ENCODE results near the gene MPL.
"Not testable (repeated sequence)": the region's sequence is repeated elsewhere in the genome, so short reads cannot be mapped to it uniquely, and the experiment has no call there.

MPL gene

DNA sequence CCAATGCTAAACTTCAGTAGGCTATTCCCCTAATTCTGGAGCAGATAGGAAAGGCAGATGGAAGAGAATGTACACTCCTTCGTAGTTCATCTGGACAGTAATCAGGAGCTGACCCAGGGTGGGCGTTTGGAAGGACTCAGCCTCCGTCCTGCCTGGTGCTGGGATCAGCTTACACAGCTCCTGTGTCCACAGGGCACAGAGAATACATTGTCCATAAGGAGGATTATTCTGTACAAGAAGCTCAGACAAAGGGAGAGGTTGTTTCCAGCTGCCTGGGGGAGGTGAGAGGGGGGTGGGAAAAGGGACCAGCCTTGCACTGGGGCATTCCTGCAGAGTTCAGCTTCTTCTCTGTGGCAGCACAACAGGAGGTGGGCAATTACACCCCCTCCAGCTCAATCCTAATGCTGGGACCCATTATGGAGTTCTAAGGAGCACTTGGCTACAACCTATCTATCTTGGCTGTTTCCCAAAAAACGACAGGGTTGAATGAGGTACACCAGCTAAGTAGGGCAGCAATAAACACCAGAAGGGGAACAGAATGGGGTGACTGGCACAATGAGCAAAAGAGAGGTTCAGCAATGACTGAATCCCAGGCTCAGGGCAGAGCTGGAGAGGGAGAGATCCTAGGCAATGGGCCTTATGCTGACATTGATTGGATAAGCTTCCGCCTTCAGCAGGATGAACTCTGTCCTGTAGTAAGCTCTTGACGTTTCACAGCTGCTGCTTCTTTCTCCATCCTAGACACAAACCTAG, 44.6 kb downstream of the MPL start:
- DNase-seq = no peak

- DNase-seq = no peak
These were observed 45.8 kb downstream of the MPL start for GRCh38 chr1:43383449-43383848.

DNA sequence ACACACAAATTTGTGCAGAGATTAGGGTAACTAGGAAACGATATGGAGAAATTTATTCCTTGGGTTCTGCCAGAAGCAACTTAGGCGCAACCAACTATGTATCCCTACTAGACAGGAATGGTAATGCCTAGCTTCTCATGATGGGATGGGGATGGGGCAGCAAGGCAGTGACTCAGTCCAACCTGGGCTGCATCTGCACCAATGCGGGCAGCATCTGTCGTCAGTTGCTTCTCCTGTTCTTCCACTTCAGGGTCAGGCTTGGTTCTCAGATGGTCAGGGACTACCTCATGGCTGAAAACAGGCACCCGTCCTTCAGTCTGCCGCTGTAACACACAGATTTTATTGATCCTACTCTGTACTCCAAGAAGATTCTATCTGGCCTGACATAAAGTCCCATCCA, 49.1 kb downstream of the MPL start:
- DNase-seq = no peak

GRCh38 chr1:43387976-43388599, 50.5 kb downstream of the MPL start:
- DNase-seq = no peak

DNA sequence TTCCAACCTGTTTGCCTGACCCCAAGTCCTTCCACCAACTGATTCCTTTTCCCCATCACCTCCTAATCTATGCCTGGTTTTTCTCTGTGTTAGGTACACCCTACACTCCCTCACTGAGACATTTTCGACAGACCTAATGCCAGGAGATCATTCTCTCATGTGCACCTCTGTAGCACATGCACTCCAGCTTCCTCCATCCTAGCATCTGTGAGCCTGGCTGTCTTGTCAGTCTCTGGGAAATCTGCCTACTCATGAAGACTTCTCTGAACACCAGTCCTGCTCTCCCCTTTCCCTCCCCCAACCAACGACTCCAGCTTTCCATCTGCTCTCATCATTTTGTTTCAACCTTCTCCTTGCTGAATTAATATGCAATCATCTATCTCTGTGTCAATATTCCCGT, 51.0 kb downstream of the MPL start:
- no peak for DNase-seq

DNA sequence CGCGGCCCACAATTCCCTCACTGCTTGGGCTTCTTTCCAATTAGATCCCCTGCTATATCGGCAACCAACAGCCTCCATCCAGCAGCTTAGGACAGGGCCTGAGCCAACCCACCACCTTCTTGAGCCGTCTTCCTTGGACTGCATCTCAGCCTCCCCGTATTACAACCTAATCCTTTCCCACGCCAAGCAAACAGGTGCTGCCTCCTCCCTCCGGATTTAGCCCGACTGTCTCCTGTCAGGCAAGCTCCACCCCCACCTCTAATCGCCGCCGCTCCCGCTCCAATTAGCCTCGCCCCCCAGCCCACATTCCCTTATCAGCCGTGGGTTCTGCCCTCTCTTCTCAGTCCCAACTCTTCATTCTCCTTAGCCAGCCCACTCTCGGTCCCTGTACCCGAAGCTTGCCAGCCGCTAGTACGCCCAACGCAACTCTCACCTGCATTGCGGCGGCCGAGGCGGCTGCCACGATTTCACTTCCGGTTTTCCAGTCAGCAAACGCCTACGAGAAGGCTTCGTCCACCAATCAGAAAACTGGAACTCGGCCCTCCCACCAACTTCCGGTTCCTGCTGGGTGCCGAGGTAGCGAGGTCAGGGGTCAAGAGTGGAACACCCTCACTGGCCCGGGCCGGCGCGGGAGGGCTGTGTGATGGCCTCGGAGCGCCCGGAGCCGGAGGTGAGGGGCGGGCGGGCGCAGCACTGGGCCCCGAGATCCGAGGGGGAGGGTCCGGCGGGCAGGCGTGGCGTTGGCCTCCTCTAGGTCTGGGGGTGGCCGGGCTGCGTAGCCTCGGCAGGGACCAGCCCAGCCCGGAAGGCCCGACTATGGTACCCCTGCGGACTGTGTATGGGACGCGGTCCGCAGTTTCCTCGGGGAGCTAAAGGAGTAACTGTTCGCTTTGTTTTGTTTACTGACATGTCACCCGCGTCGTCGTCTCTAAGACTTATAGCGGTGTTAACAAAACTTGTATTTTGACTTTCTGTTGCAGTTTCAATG, 52.0 kb downstream of the MPL start, which contains the start of the genes MED8 and SZT2:
TSS of gene MED8 (minus strand) at position 475 of the 988 bp plus-strand sequence. CDS start at position 439, 36 bp downstream.
TSS of gene SZT2 (plus strand) at position 574 of the 988 bp plus-strand sequence. CDS start at position 644, 70 bp downstream.
- peak; percentile 94 for DNase-seq

DNA sequence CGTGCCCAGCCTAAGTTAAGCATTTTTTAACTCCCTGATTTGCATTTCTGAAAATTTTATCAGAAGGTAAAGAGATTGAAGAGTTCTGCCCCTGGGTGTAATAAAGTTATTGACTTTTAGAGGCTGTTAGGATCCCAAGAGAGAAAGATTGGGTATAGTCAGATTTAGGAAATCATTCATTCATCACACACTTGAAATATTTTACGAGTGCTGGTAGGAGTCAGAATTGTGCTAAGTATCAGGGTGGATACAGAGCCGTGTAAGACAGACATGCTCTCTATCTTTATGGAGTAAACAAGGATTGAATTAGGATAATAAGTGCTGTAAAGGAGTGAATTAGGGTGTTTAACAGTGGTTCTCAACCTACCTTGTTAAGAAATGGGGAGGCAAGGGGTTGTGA, 55.1 kb downstream of the MPL start:
- DNase-seq = no peak

GRCh38 chr1:43395523-43395922, 57.9 kb downstream of the MPL start:
- no peak for DNase-seq

- DNase-seq = no peak
These were observed 58.4 kb downstream of the MPL start for GRCh38 chr1:43396059-43396458.

GRCh38 chr1:43398227-43398626, 60.6 kb downstream of the MPL start:
- DNase-seq = no peak

- DNase-seq = not testable (repeated sequence)
These were observed 62.8 kb downstream of the MPL start for GRCh38 chr1:43400441-43400840.

GRCh38 chr1:43402089-43402865, 64.7 kb downstream of the MPL start:
- no peak for DNase-seq
